A549 (cell line): ENCODE data around the gene CACNA1E. TPM values are rescaled to one million over a fixed set of nuclear protein-coding genes. Genes with fewer than 3 reads are reported as not detected.

Experiments
- ATAC-seq, 2 experiments: fragments of 200-7000 bp in 1 of 2; fragments of >200 bp in 1 of 2; cut with Nextera tagmentation in 1 of 2; cut with Tn5 transposase in 1 of 2; 3 replicates each; pipeline versions ENCODE4 v1.8.0 to v1.9.1; 2018 to 2020; ENCODE audit warnings: mild to moderate bottlenecking in 1 of 2, moderate library complexity in 1 of 2
- CTCF ChIA-PET: fragments of 300-600 bp; sonication (Branson Sonifier 250); formaldehyde crosslinking; extraction: SDS; loops from one replicate; lab custom pipeline; 2021; ENCODE audit warnings: antibody characterized with exemption, inconsistent platforms; lab: Yijun Ruan, JAX
- POLR2A ChIA-PET: fragments of 350-600 bp; formaldehyde crosslinking; extraction: SDS; loops from one replicate; lab custom pipeline; 2021; ENCODE audit warnings: antibody characterized with exemption, inconsistent platforms; lab: Yijun Ruan, JAX
- DNase-seq, 2 experiments: peaks; one replicate each; pipeline versions ENCODE4 v3.0.0 to v3.0.0-alpha.2; 2011 to 2016; ENCODE audit warnings: low read depth in 1 of 2, low spot score in 1 of 2
- FAIRE-seq: peaks from 2 replicates; lab custom pipeline; 2011; peaks lifted over from hg19 to GRCh38; lab: Jason Lieb, UNC
- H3K27ac ChIP-seq, 2 experiments: fragments of >200 bp; sonication (Bioruptor Twin); formaldehyde crosslinking; 3 replicates each; pipeline ENCODE4 v1.5.1; 2016 to 2017
- H3K4me1 ChIP-seq: fragments of >200 bp; sonication (Bioruptor Twin); formaldehyde crosslinking; 3 replicates; pipeline ENCODE4 v1.6.1; 2016
- H3K4me2 ChIP-seq: fragments of >200 bp; sonication (Bioruptor Twin); formaldehyde crosslinking; 3 replicates; pipeline ENCODE4 v1.6.1; 2016
- H3K4me3 ChIP-seq: fragments of >200 bp; sonication (Bioruptor Twin); formaldehyde crosslinking; 3 replicates; pipeline ENCODE4 v1.5.1; 2016
- H3K9me3 ChIP-seq: fragments of >200 bp; sonication (Bioruptor Twin); formaldehyde crosslinking; 3 replicates; pipeline ENCODE4 v1.6.1; 2016
- ATOH8 ChIP-seq: fragments of 250-450 bp; sonication (Bioruptor Pico); IDR thresholded peaks from 2 replicates; pipeline ENCODE4 v1.5.0; 2020; ENCODE audit warnings: low read depth, mild to moderate bottlenecking, moderate library complexity
- CHD2 ChIP-seq: fragments of 150-350 bp; IDR thresholded peaks from 2 replicates; pipeline ENCODE4 v1.6.1; 2014; ENCODE audit warnings: low read length; ENCODE audit not compliant: partially characterized antibody
- CHD4 ChIP-seq: fragments of 200-600 bp; sonication (generic); IDR thresholded peaks from 2 replicates; pipeline ENCODE4 v1.6.1; 2016; ENCODE audit warnings: antibody characterized with exemption, mild to moderate bottlenecking, borderline replicate concordance
- CTCF ChIP-seq: fragments of >200 bp; sonication (Bioruptor Twin); formaldehyde crosslinking; IDR thresholded peaks from 3 replicates; pipeline ENCODE4 v1.5.1; 2016
- EHMT2 ChIP-seq: fragments of 200-600 bp; sonication (generic); IDR thresholded peaks from 2 replicates; pipeline ENCODE4 v1.6.1; 2016; ENCODE audit warnings: antibody characterized with exemption, low read depth, mild to moderate bottlenecking, moderate library complexity
- ELK1 ChIP-seq: fragments of 150-350 bp; IDR thresholded peaks from 2 replicates; pipeline ENCODE4 v1.6.1; 2014; ENCODE audit warnings: low read depth, mild to moderate bottlenecking, low read length
- EP300 ChIP-seq, 2 experiments: fragments of >200 bp; sonication (Bioruptor Twin); formaldehyde crosslinking; IDR thresholded peaks; 2 replicates in 1 of 2; 3 replicates in 1 of 2; pipeline ENCODE4 v1.6.1; 2016 to 2017
- FOXS1 ChIP-seq: fragments of 250-450 bp; sonication (Bioruptor Pico); IDR thresholded peaks from 2 replicates; pipeline ENCODE4 v1.5.0; 2020; ENCODE audit warnings: mild to moderate bottlenecking, moderate library complexity
- GATA3 ChIP-seq: IDR thresholded peaks from 2 replicates; pipeline ENCODE4 v1.6.1; 2012; ENCODE audit warnings: borderline replicate concordance
- HES2 ChIP-seq: fragments of >200 bp; sonication (Bioruptor Twin); formaldehyde crosslinking; IDR thresholded peaks from 2 replicates; pipeline ENCODE4 v1.6.1; 2016
- HOXA7 ChIP-seq: fragments of 250-450 bp; sonication (Bioruptor Pico); IDR thresholded peaks from 2 replicates; pipeline ENCODE4 v1.5.0; 2020; ENCODE audit warnings: mild to moderate bottlenecking, moderate library complexity
- HOXB13 ChIP-seq: fragments of 250-450 bp; sonication (Bioruptor Pico); IDR thresholded peaks from 2 replicates; pipeline ENCODE4 v1.5.0; 2020; ENCODE audit warnings: low read depth, mild to moderate bottlenecking, moderate library complexity
- HOXB5 ChIP-seq: fragments of 250-450 bp; sonication (Bioruptor Pico); IDR thresholded peaks from 2 replicates; pipeline ENCODE4 v1.5.0; 2020; ENCODE audit warnings: mild to moderate bottlenecking, moderate library complexity
- JUN ChIP-seq, 2 experiments: fragments of >200 bp; sonication (Bioruptor Twin); formaldehyde crosslinking; IDR thresholded peaks; 2 replicates in 1 of 2; 3 replicates in 1 of 2; pipeline ENCODE4 v1.6.1; 2016 to 2017
- KDM5A ChIP-seq: fragments of 200-600 bp; sonication (generic); IDR thresholded peaks from 2 replicates; pipeline ENCODE4 v1.6.1; 2016; ENCODE audit warnings: antibody characterized with exemption, mild to moderate bottlenecking
- MAFK ChIP-seq: fragments of 450-650 bp; IDR thresholded peaks from 2 replicates; pipeline ENCODE4 v1.6.1; 2014; ENCODE audit not compliant: partially characterized antibody
- MAX ChIP-seq: IDR thresholded peaks from 2 replicates; pipeline ENCODE4 v1.6.1; 2012
- MYC ChIP-seq: IDR thresholded peaks from 2 replicates; pipeline ENCODE4 v1.6.1; 2012; ENCODE audit warnings: mild to moderate bottlenecking, inconsistent platforms, low read length, improper control_type of control experiment, borderline replicate concordance
- NPAS2 ChIP-seq: fragments of 250-450 bp; sonication (Bioruptor Pico); IDR thresholded peaks from 2 replicates; pipeline ENCODE4 v1.8.0; 2022; ENCODE audit warnings: mild to moderate bottlenecking, moderate library complexity, borderline replicate concordance
- POLR2AphosphoS2 ChIP-seq: conservative IDR thresholded peaks from 2 replicates; pipeline ENCODE4 v1.6.1; 2012; ENCODE audit warnings: low read length, improper control_type of control experiment, inconsistent platforms
- RAD21 ChIP-seq, 2 experiments: fragments of >200 bp in 1 of 2; sonication (Bioruptor Twin) in 1 of 2; formaldehyde crosslinking in 1 of 2; IDR thresholded peaks in 1 of 2; conservative IDR thresholded peaks in 1 of 2; 2 replicates in 1 of 2; 3 replicates in 1 of 2; pipeline ENCODE4 v1.6.1; 2012 to 2018; ENCODE audit warnings: inconsistent platforms in 1 of 2
- SMC3 ChIP-seq: fragments of >200 bp; sonication (Bioruptor Twin); formaldehyde crosslinking; IDR thresholded peaks from 3 replicates; pipeline ENCODE4 v1.6.1; 2018; ENCODE audit warnings: inconsistent platforms
- SREBF2 ChIP-seq: fragments of 450-650 bp; IDR thresholded peaks from 2 replicates; pipeline ENCODE4 v1.6.1; 2014; ENCODE audit warnings: mild to moderate bottlenecking, moderate library complexity
- TFCP2L1 ChIP-seq: fragments of 250-450 bp; sonication (Bioruptor Pico); IDR thresholded peaks from 2 replicates; pipeline ENCODE4 v1.5.0; 2021; ENCODE audit warnings: mild to moderate bottlenecking
- ZC3H11A ChIP-seq: fragments of 450-650 bp; IDR thresholded peaks from 2 replicates; pipeline ENCODE4 v1.6.1; 2014; ENCODE audit warnings: antibody characterized with exemption, mild to moderate bottlenecking
- ZNF302 ChIP-seq: fragments of 250-450 bp; sonication (Bioruptor Pico); IDR thresholded peaks from 2 replicates; pipeline ENCODE4 v1.9.0; 2021; ENCODE audit warnings: inconsistent platforms, mild to moderate bottlenecking, moderate library complexity
- ZSCAN20 ChIP-seq: fragments of 250-450 bp; sonication (Bioruptor Pico); IDR thresholded peaks from 2 replicates; pipeline ENCODE4 v1.8.0; 2022; ENCODE audit warnings: mild to moderate bottlenecking, moderate library complexity
- WGBS: methylation state at CpG from one replicate; pipeline ENCODE4 v1.1.6; 2017; ENCODE audit errors: missing lambda C conversion rate; 5-methylcytosine and 5-hydroxymethylcytosine counted together
- polyA plus RNA-seq, 4 experiments: library from polyadenylated mRNA; depleted of rRNA in 3 of 4; stranded (reverse); fragments of >200 nt; fragmentation: RNase III in 1 of 4; extraction: RNeasy Plus Mini Kit Qiagen cat#74134 plus additional on column Dnase treatment in 1 of 4; gene quantifications; 2 replicates in 3 of 4; 3 replicates in 1 of 4; pipeline ENCODE4 v1.2.3, GENCODE V29; 2011 to 2017

CACNA1E gene
- polyA plus RNA-seq, 2 of the 4 experiments (the other 2 are of a cell fraction) = 0.01 TPM; not detected in 1

GRCh38 chr1:181659321-181659957, 176.1 kb downstream of the CACNA1E start:
- WGBS = 2% methylated on average over 5 of the region's 5 CpGs
- FAIRE-seq = no peak
- CTCF ChIA-PET = interaction anchor here (0.5 to 0.9 kb wide), 3 partner anchors 8 to 1131 kb away, joined by 3 to 5 read pairs (median 3); no protein-coding TSS in a partner anchor

GRCh38 chr1:181660621-181661020, 177.3 kb downstream of the CACNA1E start:
- no peak for DNase-seq
- no peak for FAIRE-seq
- H3K27ac ChIP-seq = no peak overlapping the region
- POLR2A ChIA-PET = no interaction called here
- no peaks in the 10 kb centered on the region for H3K9me3 ChIP-seq
- 9% methylated on average over 3 of the region's 3 CpGs for WGBS
- no peak overlapping the region for H3K4me3 ChIP-seq
- CTCF ChIA-PET = no interaction called here
- no peak for ATAC-seq
- TF ChIP-seq ZSCAN20 = no peak
- no peak for TF ChIP-seq ATOH8 (CRISPR knock-in tag)
- no peak for TF ChIP-seq JUN (IDR thresholded peaks at IDR 0.05)
- TF ChIP-seq HOXB5 (CRISPR knock-in tag) = no peak
- TF ChIP-seq ZC3H11A = no peak
- TF ChIP-seq EP300 (IDR thresholded peaks at IDR 0.05) = no peak
- TF ChIP-seq RAD21 (conservative IDR thresholded peaks at IDR 0.05 in 1 of 2, IDR thresholded peaks at IDR 0.05 in 1 of 2) = no peak
- no peak overlapping the region for H3K4me2 ChIP-seq
- H3K4me1 ChIP-seq = no peaks in the 10 kb centered on the region

More at GRCh38 chr1:181659321-181659957, 176.1 kb downstream of the CACNA1E start:
- DNase-seq = no peak
- ATAC-seq = no peak
- H3K4me3 ChIP-seq = no peak overlapping the region
- TF ChIP-seq POLR2AphosphoS2 (no peak), MYC (no peak), KDM5A (no peak), RAD21 (conservative IDR thresholded peaks at IDR 0.05 in 1 of 2, IDR thresholded peaks at IDR 0.05 in 1 of 2) (no peak), JUN (IDR thresholded peaks at IDR 0.05) (no peak), NPAS2 (CRISPR knock-in tag) (no peak), ZNF302 (CRISPR knock-in tag) (no peak), MAFK (no peak), ELK1 (no peak), HOXA7 (CRISPR knock-in tag) (no peak), HOXB5 (CRISPR knock-in tag) (no peak), MAX (no peak)
- POLR2A ChIA-PET = no interaction called here
- no peaks in the 10 kb centered on the region for H3K9me3 ChIP-seq
- H3K27ac ChIP-seq = no peak overlapping the region
- no peaks in the 10 kb centered on the region for H3K4me1 ChIP-seq
- no peak overlapping the region for H3K4me2 ChIP-seq

- no peak for DNase-seq
- H3K27ac ChIP-seq = no peak overlapping the region
- H3K4me2 ChIP-seq = no peak overlapping the region
- POLR2A ChIA-PET = no interaction called here
- H3K4me3 ChIP-seq = no peak overlapping the region
- TF ChIP-seq CHD2 (no peak), ELK1 (no peak), CHD4 (no peak), EHMT2 (no peak), CTCF (no peak), SREBF2 (no peak), HOXA7 (CRISPR knock-in tag) (no peak), HES2 (no peak), GATA3 (no peak), RAD21 (conservative IDR thresholded peaks at IDR 0.05 in 1 of 2, IDR thresholded peaks at IDR 0.05 in 1 of 2) (no peak), SMC3 (no peak), HOXB13 (CRISPR knock-in tag) (no peak), TFCP2L1 (CRISPR knock-in tag) (no peak), FOXS1 (no peak), POLR2AphosphoS2 (no peak)
- TF ChIP-seq, all 56 proteins: peak for 0
- CTCF ChIA-PET = no interaction called here
- Histone ChIP-seq H3K4me1 (no peaks in the 10 kb centered on the region), H3K9me3 (no peaks in the 10 kb centered on the region)
- 26% methylated on average over 1 of the region's 1 CpG for WGBS
- no peak for ATAC-seq
- no peak for FAIRE-seq
These were observed 178.3 kb downstream of the CACNA1E start for GRCh38 chr1:181661569-181661968.
